ENCODE measurements around the gene DHRS7B.

DNA sequence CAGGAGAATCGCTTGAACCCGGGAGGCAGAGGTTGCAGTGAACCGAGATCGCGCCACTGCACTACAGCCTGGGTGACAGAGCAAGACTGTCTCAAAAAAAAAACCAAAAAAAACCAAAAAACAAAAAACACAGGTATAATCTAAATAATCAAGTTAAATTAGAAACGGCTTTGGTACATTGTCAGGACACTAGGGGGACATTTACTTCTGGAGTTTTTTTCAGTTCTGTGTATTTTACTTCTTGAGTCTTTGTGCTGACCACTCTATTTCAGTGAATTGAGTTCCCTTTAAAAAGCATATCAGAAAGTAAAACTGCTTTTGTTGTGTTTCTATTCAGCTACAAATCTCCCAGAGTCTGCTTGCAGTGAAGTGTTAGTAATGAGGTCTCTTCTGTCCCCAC is 36.3 kb downstream of the DHRS7B start:
- TF ChIP-seq, protein P1, sequence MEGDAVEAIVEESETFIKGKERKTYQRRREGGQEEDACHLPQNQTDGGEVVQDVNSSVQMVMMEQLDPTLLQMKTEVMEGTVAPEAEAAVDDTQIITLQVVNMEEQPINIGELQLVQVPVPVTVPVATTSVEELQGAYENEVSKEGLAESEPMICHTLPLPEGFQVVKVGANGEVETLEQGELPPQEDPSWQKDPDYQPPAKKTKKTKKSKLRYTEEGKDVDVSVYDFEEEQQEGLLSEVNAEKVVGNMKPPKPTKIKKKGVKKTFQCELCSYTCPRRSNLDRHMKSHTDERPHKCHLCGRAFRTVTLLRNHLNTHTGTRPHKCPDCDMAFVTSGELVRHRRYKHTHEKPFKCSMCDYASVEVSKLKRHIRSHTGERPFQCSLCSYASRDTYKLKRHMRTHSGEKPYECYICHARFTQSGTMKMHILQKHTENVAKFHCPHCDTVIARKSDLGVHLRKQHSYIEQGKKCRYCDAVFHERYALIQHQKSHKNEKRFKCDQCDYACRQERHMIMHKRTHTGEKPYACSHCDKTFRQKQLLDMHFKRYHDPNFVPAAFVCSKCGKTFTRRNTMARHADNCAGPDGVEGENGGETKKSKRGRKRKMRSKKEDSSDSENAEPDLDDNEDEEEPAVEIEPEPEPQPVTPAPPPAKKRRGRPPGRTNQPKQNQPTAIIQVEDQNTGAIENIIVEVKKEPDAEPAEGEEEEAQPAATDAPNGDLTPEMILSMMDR (IDR thresholded peaks at IDR 0.05), result no peak
- no peak for TF ChIP-seq POLR2A (IDR thresholded peaks at IDR 0.05)
- TF ChIP-seq EP300 (IDR thresholded peaks at IDR 0.05), result no peak

Data from tibial nerve (tissue), 4 donors.